ENCODE data around the gene RAB9A.

GRCh38 chrX:13747836-13748235 lies 58.9 kb downstream of the RAB9A start:
- TF ChIP-seq CTCF (conservative IDR thresholded peaks at IDR 0.05 in 1 of 2, IDR thresholded peaks at IDR 0.05 in 1 of 2; ENCODE audit: extremely low read depth in 1 of 2, insufficient read depth in 1 of 2, low read depth in 1 of 2, low read length in 2 of 2): peak; percentile 61 to 62
- TF ChIP-seq EZH2 (IDR thresholded peaks at IDR 0.05; ENCODE audit: borderline replicate concordance, low read length): no peak

Data from mammary epithelial cell (primary cell).